H1 (cell line): ENCODE data around the gene THTPA.

ENCODE experiments used
- BCL11A ChIP-seq, 2 experiments: IDR thresholded peaks; one replicate each; pipeline ENCODE4 v1.6.1; 2011; ENCODE audit warnings: low read depth in 2 of 2, low read length in 2 of 2, mild to moderate bottlenecking in 2 of 2
- EZH2 ChIP-seq: fragments of 200-600 bp; sonication (generic); IDR thresholded peaks from 2 replicates; pipeline ENCODE4 v1.7.1; 2012; ENCODE audit warnings: low read depth, mild to moderate bottlenecking, moderate library complexity, low read length, inconsistent platforms; ENCODE audit not compliant: severe bottlenecking
- POLR2A ChIP-seq, 2 experiments: IDR thresholded peaks; 1 replicate in 1 of 2; 2 replicates in 1 of 2; pipeline ENCODE4 v1.6.1; 2011; ENCODE audit warnings: low read depth in 2 of 2, low read length in 2 of 2, mild to moderate bottlenecking in 2 of 2; ENCODE audit errors: control extremely low read depth in 1 of 2
- POLR2AphosphoS5 ChIP-seq: IDR thresholded peaks from 2 replicates; pipeline ENCODE4 v1.6.1; 2011; ENCODE audit warnings: low read depth, low read length
- RAD21 ChIP-seq, 2 experiments: IDR thresholded peaks in 1 of 2; conservative IDR thresholded peaks in 1 of 2; 2 replicates each; pipeline ENCODE4 v1.6.1; 2011; ENCODE audit warnings: low read depth in 2 of 2, low read length in 2 of 2, improper control_type of control experiment in 1 of 2, inconsistent platforms in 1 of 2, mild to moderate bottlenecking in 1 of 2, moderate library complexity in 1 of 2
- SRF ChIP-seq: IDR thresholded peaks from 2 replicates; pipeline ENCODE4 v1.6.1; 2011; ENCODE audit warnings: mild to moderate bottlenecking, low read depth, low read length, moderate library complexity
- TF ChIP-seq, protein P1 (sequence below), 3 experiments: IDR thresholded peaks; 1 replicate in 2 of 3; 2 replicates in 1 of 3; pipeline versions ENCODE4 v1.5.1 to v1.6.1; 2011; ENCODE audit warnings: low read length in 3 of 3, mild to moderate bottlenecking in 3 of 3, inconsistent platforms in 2 of 3, low read depth in 1 of 3, moderate library complexity in 1 of 3; ENCODE audit not compliant: insufficient read depth in 1 of 3; ENCODE audit errors: control extremely low read depth in 1 of 3

DNA sequence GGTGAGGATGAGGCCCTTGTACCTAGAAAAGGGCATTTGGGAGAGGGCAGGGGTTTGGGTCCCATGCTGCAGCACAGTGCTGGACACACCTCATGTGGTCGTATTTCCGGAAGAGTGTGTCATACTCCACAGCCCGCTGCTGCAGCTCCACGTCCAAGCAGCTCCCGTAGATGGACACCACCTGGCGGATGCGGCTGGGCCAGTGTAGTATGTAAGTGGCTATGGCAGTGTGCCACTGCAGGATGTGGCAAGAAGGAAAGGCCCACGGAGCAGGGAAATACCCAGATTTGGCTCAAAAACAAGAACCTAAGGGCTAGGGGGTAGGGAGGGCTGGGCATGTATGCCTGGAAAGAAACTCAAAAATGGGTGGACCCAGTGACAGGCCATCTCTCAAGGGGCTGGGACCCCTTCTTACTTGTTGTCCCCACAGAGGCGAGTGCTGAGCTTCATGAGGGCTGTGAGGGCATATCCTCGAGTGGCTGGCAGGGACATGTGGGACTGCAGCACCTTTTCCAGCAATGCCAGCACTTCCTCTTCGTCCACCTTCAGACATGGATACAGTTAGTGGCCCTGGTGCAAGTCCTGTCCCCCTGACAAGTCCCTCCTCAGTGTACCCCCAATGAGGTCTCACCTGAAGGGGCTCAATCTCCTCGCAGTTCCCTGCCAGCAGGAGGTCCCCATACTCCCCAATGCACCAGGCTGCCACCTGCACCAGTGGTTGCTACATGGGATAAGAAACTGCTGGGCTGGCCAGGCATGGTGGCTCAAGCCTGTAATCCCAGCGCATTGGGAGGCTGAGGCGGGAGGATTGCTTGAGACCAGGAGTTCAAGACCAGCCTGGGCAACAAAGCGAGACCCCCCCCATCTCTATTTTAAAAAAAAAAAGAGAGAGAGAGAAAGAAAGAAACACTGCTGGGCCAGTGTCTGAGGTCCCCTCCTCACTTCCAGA is 6.1 kb downstream of the THTPA start:
- TF ChIP-seq POLR2A (IDR thresholded peaks at IDR 0.05; ENCODE audit: control extremely low read depth in 1 of 2, low read depth in 2 of 2, low read length in 2 of 2) (no peak; a peak in 1 of 3 replicates), EZH2 (no peak), RAD21 (IDR thresholded peaks at IDR 0.05 in 1 of 2, conservative IDR thresholded peaks at IDR 0.05 in 1 of 2; ENCODE audit: low read depth in 2 of 2, low read length in 2 of 2) (no peak), POLR2AphosphoS5 (no peak), BCL11A (IDR thresholded peaks at IDR 0.05; ENCODE audit: low read depth in 2 of 2, low read length in 2 of 2) (no peak), SRF (no peak)
- TF ChIP-seq, protein P1, sequence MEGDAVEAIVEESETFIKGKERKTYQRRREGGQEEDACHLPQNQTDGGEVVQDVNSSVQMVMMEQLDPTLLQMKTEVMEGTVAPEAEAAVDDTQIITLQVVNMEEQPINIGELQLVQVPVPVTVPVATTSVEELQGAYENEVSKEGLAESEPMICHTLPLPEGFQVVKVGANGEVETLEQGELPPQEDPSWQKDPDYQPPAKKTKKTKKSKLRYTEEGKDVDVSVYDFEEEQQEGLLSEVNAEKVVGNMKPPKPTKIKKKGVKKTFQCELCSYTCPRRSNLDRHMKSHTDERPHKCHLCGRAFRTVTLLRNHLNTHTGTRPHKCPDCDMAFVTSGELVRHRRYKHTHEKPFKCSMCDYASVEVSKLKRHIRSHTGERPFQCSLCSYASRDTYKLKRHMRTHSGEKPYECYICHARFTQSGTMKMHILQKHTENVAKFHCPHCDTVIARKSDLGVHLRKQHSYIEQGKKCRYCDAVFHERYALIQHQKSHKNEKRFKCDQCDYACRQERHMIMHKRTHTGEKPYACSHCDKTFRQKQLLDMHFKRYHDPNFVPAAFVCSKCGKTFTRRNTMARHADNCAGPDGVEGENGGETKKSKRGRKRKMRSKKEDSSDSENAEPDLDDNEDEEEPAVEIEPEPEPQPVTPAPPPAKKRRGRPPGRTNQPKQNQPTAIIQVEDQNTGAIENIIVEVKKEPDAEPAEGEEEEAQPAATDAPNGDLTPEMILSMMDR (IDR thresholded peaks at IDR 0.05; ENCODE audit: control extremely low read depth in 1 of 3, insufficient read depth in 1 of 3, low read depth in 1 of 3, low read length in 3 of 3), result no peak
